ENCODE results near the gene C17orf67. TPM values are rescaled to one million over a fixed set of nuclear protein-coding genes. Genes with fewer than 3 reads are reported as not detected.

C17orf67 gene
- total and polyA plus RNA-seq, 10 of the 15 experiments (the other 5 are each of a cell fraction or from before 2014, with no cell fraction given) = 0.24 to 3.3 (median 0.89) TPM

DNA sequence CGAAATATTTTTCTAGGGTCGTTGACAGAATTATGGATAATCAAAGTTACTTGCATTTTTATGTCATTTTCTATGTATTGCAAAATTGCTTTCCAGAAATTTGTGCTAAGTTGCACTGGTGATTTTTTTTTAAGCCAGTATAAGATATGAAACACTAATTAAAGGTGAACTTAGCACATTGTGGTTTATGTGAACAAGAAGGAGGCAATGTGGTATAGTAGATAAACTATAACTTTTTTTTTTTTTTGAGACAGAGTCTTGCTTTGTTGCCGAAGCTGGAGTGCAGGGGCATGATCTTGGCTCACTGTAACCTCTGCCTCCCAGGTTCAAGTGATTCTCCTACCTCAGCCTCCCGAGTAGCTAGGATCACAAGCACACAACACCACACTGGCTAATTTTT, 13.4 kb upstream of the C17orf67 start (continued):
- TF ChIP-seq MYC (IDR thresholded peaks at IDR 0.05; ENCODE audit: insufficient read depth, insufficient read length, insufficient replicate concordance, low read length, severe bottlenecking) (no peak), NFYA (IDR thresholded peaks at IDR 0.05; ENCODE audit: borderline replicate concordance, low read depth, low read length) (no peak), CHD4 (IDR thresholded peaks at IDR 0.05) (no peak), FOS (IDR thresholded peaks at IDR 0.05; ENCODE audit: borderline replicate concordance, extremely low read depth, insufficient read length) (no peak), HDAC2 (IDR thresholded peaks at IDR 0.05) (no peak), ZNF622 (IDR thresholded peaks at IDR 0.05) (no peak), CBX5 (IDR thresholded peaks at IDR 0.05; ENCODE audit: low read depth) (no peak), GATAD2B (conservative IDR thresholded peaks at IDR 0.05; ENCODE audit: low read depth) (no peak), CHD1 (IDR thresholded peaks at IDR 0.05; ENCODE audit: low read depth, low read length) (no peak), MTA3 (IDR thresholded peaks at IDR 0.05; ENCODE audit: borderline replicate concordance, low read length) (no peak), HCFC1 (IDR thresholded peaks at IDR 0.05; ENCODE audit: low read length) (no peak), TCF3 (IDR thresholded peaks at IDR 0.05; ENCODE audit: borderline replicate concordance, insufficient read depth, low read depth, low read length) (no peak)

- Histone ChIP-seq H3K4me1 (ENCODE audit: control insufficient read depth, insufficient read depth, low read length) (peaks cover 14% of the 10 kb centered on the region), H3K9ac (ENCODE audit: control insufficient read depth, insufficient read depth, low read length) (no peak overlapping the region), H3K4me3 (no peak overlapping the region), H4K20me1 (ENCODE audit: control insufficient read depth, insufficient read depth) (no peaks in the 10 kb centered on the region), H2AFZ (ENCODE audit: control insufficient read depth, low read depth, low read length) (no peak overlapping the region), H3K4me2 (ENCODE audit: control insufficient read depth, insufficient read depth) (no peak overlapping the region), H3K36me3 (ENCODE audit: control insufficient read depth in 2 of 2, insufficient read depth in 2 of 2, low read length in 1 of 2) (peaks cover 3 to 7% of the 10 kb centered on the region in 2 experiments; a peak in 2 of 4 replicates), H3K9me3 (replicated peaks; ENCODE audit: control insufficient read depth, insufficient read depth, low read length) (no peaks in the 10 kb centered on the region), H3K27ac (ENCODE audit: control insufficient read depth, insufficient read depth) (peak overlapping the region; percentile 33; the same call in 1 of the 2 replicates), H3K79me2 (ENCODE audit: control insufficient read depth, insufficient read depth, low read length) (no peaks in the 10 kb centered on the region; the same call in none of the 2 replicates), H3K27me3 (replicated peaks in 1 of 2; ENCODE audit: control insufficient read depth in 2 of 2, insufficient read depth in 2 of 2, low read length in 1 of 2) (no peaks in the 10 kb centered on the region)
- DNase-seq (ENCODE audit: low read depth, low spot score) (no peak), FAIRE-seq (no peak), ATAC-seq (peak; percentile 57)
- 91% methylated on average over 1 of the region's 1 CpG for WGBS (ENCODE audit: insufficient coverage, insufficient replicate concordance, low lambda C conversion rate, missing lambda C conversion rate)
- intact Hi-C loops (cut with micrococcal nuclease; ENCODE audit: unreplicated experiment) = no loop called here
- RAD21 ChIA-PET (ENCODE audit: unreplicated experiment) = interaction anchor here (1.3 kb wide), 2 partner anchors 11 to 26 kb away, joined by 5 to 6 read pairs; no protein-coding TSS in a partner anchor
- SMC1A ChIA-PET (ENCODE audit: uncharacterized antibody, unreplicated experiment) = interaction anchor here (1.3 to 1.7 kb wide), 3 partner anchors 10 to 62 kb away, joined by 4 to 10 read pairs (median 5); no protein-coding TSS in a partner anchor
- CTCF ChIA-PET = no interaction called here
- in situ Hi-C loops (cut with MboI) = no loop called here
- no TSS peak for BruUV-seq (replicated peaks)
- TF ChIP-seq POU2F2 (IDR thresholded peaks at IDR 0.05; ENCODE audit: borderline replicate concordance, low read depth, low read length) (0 out of 3 replicates have a peak, but pooled peaks have one; percentile 22), KLF5 (IDR thresholded peaks at IDR 0.05; ENCODE audit: partially characterized antibody) (no peak)
- POLR2A ChIA-PET = interaction anchor here (1.2 to 2.0 kb wide), 3 partner anchors 10 to 66 kb away, joined by 3 to 8 read pairs (median 5); partner anchors contain the start of genes C17orf67 and DGKE
Measured at GRCh38 chr17:56845934-56846333, 12.2 kb upstream of the C17orf67 start.
